Endothelial cell (in vitro differentiated cells): Measurements from ENCODE around the gene RBM33. TPM values are rescaled to one million over a fixed set of nuclear protein-coding genes. Genes with fewer than 3 reads are reported as not detected.

ENCODE experiments used
- DNase-seq: peaks from one replicate; pipeline ENCODE4 v3.0.0; 2021; ENCODE audit warnings: low spot score
- H3K27ac Mint-ChIP-seq: one replicate; pipeline ENCODE4 v1.8.0; 2021; ENCODE audit warnings: mixed read lengths, inconsistent platforms; ENCODE audit not compliant: unreplicated experiment
- H3K27me3 Mint-ChIP-seq: one replicate; pipeline ENCODE4 v1.8.0; 2021; ENCODE audit warnings: mild to moderate bottlenecking, moderate library complexity, mixed read lengths, inconsistent platforms; ENCODE audit not compliant: unreplicated experiment
- H3K36me3 Mint-ChIP-seq: one replicate; pipeline ENCODE4 v1.8.0; 2021; ENCODE audit warnings: mild to moderate bottlenecking, low read depth, mixed read lengths, inconsistent platforms; ENCODE audit not compliant: unreplicated experiment
- H3K4me1 Mint-ChIP-seq: one replicate; pipeline ENCODE4 v1.8.0; 2021; ENCODE audit warnings: mild to moderate bottlenecking, mixed read lengths, inconsistent platforms; ENCODE audit not compliant: unreplicated experiment
- H3K4me3 Mint-ChIP-seq: one replicate; pipeline ENCODE4 v1.8.0; 2021; ENCODE audit warnings: mild to moderate bottlenecking, mixed read lengths, inconsistent platforms; ENCODE audit not compliant: unreplicated experiment
- H3K9me3 Mint-ChIP-seq: one replicate; pipeline ENCODE4 v1.8.0; 2021; ENCODE audit warnings: mixed read lengths, inconsistent platforms; ENCODE audit not compliant: unreplicated experiment
- CTCF ChIP-seq: fragments of 200-600 bp; sonication (generic); IDR thresholded peaks from one replicate; pipeline ENCODE4 v1.5.0; 2021; ENCODE audit warnings: antibody characterized with exemption; ENCODE audit not compliant: unreplicated experiment
- total RNA-seq: library from RNA; stranded (reverse); fragmentation: NEBNext Ultra II Directional; extraction: Animal tissue kit (Norgen Biotek cat#: 25700); gene quantifications from one replicate; pipeline ENCODE4 v1.2.1, GENCODE V29; 2021; ENCODE audit not compliant: unreplicated experiment

The RBM33 gene
- total RNA-seq, 1 donor from 2014 or later: 65.3 TPM

DNA sequence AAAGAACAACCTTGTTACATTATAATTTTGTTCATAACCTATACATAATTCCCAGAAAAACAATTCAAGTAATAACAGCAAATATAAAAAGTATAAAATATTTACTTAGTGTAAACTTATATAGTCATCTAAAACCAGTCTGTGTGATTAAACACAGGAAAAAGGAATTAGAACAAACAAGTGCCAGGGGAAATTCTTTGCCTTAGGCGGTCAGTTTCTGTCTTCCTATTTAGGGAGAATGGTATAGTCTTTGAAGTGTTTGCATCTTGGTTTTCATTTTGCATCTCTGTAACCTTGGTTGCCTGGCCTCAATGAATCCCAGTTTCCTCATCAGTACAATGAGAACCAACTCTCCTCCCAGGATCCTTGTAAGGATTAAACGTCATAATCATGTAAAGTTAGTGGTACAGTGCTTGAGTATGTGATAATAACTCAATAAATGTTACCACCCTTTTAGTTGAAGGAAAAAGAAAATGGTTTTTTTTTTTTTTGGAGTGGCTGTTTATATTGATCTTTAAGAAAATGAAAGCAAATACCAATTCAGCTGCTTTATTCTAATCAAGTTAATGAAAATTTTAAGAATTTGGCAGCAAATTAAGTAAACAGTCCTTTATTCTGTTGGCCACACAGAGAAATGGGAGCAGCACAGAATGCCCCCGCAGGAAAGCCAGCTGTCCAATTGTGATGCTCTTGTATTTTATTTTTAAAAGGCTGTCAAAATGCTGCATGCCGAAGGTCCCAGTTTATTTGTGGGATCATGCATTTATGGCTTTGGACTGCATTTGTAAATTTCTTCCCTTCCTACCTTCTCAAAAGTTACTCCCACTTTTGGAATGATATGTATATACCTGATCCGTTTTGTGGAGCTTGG is 106.0 kb downstream of the RBM33 start:
- peaks cover under 1% of the 10 kb centered on the region for H3K36me3 Mint-ChIP-seq
- no peak for DNase-seq
- no peak for TF ChIP-seq CTCF
- peak overlapping the region; percentile 72 for H3K27ac Mint-ChIP-seq
- H3K4me3 Mint-ChIP-seq: no peak overlapping the region
- H3K4me1 Mint-ChIP-seq: peaks cover 48% of the 10 kb centered on the region
- peaks cover 2% of the 10 kb centered on the region for H3K27me3 Mint-ChIP-seq
- no peaks in the 10 kb centered on the region for H3K9me3 Mint-ChIP-seq

GRCh38 chr7:155751409-155751808 is 106.9 kb downstream of the RBM33 start:
- no peak overlapping the region for H3K27ac Mint-ChIP-seq
- TF ChIP-seq CTCF: no peak
- peaks cover 2% of the 10 kb centered on the region for H3K27me3 Mint-ChIP-seq
- no peak for DNase-seq
- no peak overlapping the region for H3K4me3 Mint-ChIP-seq
- H3K36me3 Mint-ChIP-seq: no peaks in the 10 kb centered on the region
- H3K4me1 Mint-ChIP-seq: peaks cover 48% of the 10 kb centered on the region
- H3K9me3 Mint-ChIP-seq: no peaks in the 10 kb centered on the region

DNA sequence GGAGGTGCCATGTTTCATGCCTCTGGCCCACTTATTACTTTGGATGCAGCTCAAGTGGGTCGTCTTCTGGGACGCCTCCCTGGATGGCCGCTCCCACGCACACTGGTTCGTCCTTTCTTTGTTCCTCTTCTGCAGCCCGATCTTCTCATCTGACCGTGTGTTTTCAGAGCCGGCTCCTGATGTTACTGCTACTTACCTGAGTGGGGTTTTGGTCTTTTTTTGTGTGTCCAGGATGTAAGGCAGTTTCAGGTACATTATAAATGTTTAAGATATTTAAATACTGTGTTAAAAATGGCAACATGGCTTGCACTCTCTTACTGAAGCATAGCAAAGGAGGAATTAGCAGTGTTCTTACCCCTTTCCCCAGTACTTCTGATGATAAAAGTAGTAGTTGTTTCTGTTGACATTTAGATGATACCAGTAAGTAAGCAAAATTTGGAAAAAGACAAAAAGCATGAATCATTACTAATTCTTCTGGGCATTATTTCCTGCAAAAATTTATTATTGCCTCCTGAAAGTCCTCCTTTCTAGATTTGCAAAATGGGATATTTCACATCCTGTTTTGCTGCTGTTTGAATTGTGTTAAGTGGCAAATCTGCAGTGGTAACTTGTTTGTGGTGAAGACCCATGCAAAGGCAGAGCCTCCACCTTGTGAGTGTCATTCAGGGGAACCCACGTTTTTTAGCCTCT is 108.4 kb downstream of the RBM33 start:
- DNase-seq: no peak
- H3K36me3 Mint-ChIP-seq: peaks cover 6% of the 10 kb centered on the region
- peak overlapping the region; percentile 21 for H3K4me3 Mint-ChIP-seq
- no peak for TF ChIP-seq CTCF
- peaks cover 2% of the 10 kb centered on the region for H3K27me3 Mint-ChIP-seq
- peaks cover 44% of the 10 kb centered on the region for H3K4me1 Mint-ChIP-seq
- H3K9me3 Mint-ChIP-seq: no peaks in the 10 kb centered on the region
- H3K27ac Mint-ChIP-seq: peak overlapping the region; percentile 15

- DNase-seq: no peak
- H3K27ac Mint-ChIP-seq: peak overlapping the region; percentile 15
- peaks cover 2% of the 10 kb centered on the region for H3K27me3 Mint-ChIP-seq
- H3K4me3 Mint-ChIP-seq: peak overlapping the region; percentile 21
- peaks cover 39% of the 10 kb centered on the region for H3K4me1 Mint-ChIP-seq
- no peak for TF ChIP-seq CTCF
- H3K9me3 Mint-ChIP-seq: no peaks in the 10 kb centered on the region
- peaks cover 9% of the 10 kb centered on the region for H3K36me3 Mint-ChIP-seq
Observed at GRCh38 chr7:155753446-155753965, 109.0 kb downstream of the RBM33 start.
